SK-N-SH (cell line): ENCODE data around the gene COQ9.

Experiments used
- CTCF ChIP-seq: fragments of 200-600 bp; sonication (generic); IDR thresholded peaks from 2 replicates; pipeline ENCODE4 v1.6.1; 2017; ENCODE audit warnings: antibody characterized with exemption, mild to moderate bottlenecking, moderate library complexity
- ELF1 ChIP-seq: IDR thresholded peaks from 2 replicates; pipeline ENCODE4 v1.4.0; 2012
- FOXM1 ChIP-seq: IDR thresholded peaks from 2 replicates; pipeline ENCODE4 v1.4.0; 2012; ENCODE audit warnings: low read depth, mild to moderate bottlenecking
- GATA2 ChIP-seq: sonication (generic); formaldehyde crosslinking; IDR thresholded peaks from 2 replicates; pipeline ENCODE4 v1.5.0; 2020; ENCODE audit warnings: mild to moderate bottlenecking, missing genetic modification reagents

GRCh38 chr16:57497121-57497520 is 49.8 kb downstream of the COQ9 start:
- TF ChIP-seq CTCF (no peak), GATA2 (CRISPR knock-in tag) (no peak), FOXM1 (no peak), ELF1 (no peak)
